HG02943 (cell line): ENCODE results near the gene ZDHHC7.

Source experiments
- ATAC-seq: cut with Tn5 transposase; IDR thresholded peaks from one replicate; pipeline ENCODE4 v1.9.1; 2021; ENCODE audit warnings: mild to moderate bottlenecking, low read depth, moderate library complexity; ENCODE audit not compliant: unreplicated experiment

Gene ZDHHC7

GRCh38 chr16:84970447-84971127 lies 40.7 kb downstream of the ZDHHC7 start:
- ATAC-seq, result peak; percentile 82

- no peak for ATAC-seq
Observed at GRCh38 chr16:84967828-84968227, 43.5 kb downstream of the ZDHHC7 start.

GRCh38 chr16:84965428-84966415 lies 45.6 kb downstream of the ZDHHC7 start:
- no peak for ATAC-seq

GRCh38 chr16:84964386-84965128 lies 46.8 kb downstream of the ZDHHC7 start:
- no peak for ATAC-seq

- no peak for ATAC-seq
Observed at GRCh38 chr16:84963066-84963465, 48.3 kb downstream of the ZDHHC7 start.

- ATAC-seq, result no peak
Observed at GRCh38 chr16:84960942-84961341, 50.4 kb downstream of the ZDHHC7 start.

DNA sequence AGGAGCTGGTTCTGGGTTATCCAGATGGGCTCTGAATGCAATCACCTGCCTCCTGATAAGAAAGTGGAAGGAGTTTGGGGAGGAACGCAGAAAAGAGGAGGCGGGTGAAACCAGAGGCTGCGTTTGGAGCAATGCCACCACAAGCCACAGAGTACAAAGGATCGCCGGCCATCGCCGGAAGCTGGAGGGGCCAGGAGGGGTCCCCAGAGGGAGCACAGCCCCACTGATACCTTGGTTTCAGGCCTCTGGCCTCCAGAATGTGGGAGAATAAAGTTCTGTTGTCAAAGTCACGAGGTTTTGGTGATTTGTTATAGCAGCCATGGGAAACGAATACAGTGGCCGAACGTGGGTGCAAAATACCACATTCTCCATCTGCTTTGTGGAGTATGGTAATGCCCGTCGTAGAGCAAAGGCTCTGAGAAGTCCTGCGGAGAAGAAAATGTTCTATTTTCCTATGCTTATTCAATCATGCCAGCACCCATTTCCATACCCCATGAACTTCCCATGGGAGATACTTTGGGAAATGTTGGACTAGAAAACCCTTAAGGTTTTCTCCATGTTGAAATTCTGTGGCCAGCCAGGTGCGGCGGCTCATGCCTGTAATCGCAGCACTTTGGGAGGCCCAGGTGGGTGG lies 51.4 kb downstream of the ZDHHC7 start:
- no peak for ATAC-seq

DNA sequence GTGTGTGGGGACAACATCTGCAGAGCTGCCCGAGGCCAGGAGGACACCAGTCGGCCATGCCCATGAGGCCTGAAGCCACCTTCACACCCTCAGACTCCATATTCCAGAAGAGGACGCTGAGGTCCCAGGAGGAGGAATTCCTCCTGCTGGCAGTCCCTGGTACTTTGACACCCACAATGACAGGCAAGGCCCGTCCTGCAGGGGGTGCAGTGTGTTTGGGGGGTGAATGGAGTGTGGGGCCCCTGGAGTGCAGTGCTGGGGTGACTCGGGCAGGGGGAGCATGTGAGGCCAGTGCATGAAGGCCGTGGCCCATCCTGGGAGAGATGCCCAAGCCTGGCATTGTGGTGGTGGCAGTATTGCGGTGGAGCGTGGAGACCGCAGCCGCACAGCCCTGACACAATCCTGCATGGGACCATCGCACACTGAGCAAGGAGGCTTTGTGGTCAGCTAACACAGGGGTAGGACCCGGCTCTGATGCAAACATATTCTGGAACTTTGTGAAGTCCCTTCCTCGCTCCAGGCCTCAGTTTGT lies 52.2 kb downstream of the ZDHHC7 start:
- no peak for ATAC-seq

GRCh38 chr16:84957792-84958191 lies 53.5 kb downstream of the ZDHHC7 start:
- no peak for ATAC-seq

DNA sequence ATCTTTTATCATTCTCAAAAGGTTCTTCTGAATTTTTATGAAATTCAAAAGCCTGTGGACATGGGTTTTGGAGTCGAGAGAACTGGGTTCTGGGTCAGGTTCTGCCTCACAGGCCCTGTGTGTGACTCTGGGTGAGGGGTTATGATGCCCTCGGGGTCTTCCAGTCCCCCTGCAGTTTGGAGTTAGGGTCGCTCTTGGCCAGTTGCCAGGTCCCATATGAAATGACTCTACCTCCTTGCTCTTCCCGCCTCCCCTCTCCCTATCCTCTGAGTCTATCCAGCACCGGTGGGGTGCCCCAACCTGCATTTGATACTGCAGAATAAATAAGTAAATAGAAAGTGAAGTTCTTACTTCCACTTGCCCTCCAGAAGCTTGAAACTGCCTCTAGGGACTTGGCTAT lies 54.1 kb downstream of the ZDHHC7 start:
- no peak for ATAC-seq

- no peak for ATAC-seq
Observed at GRCh38 chr16:84955427-84955826, 55.9 kb downstream of the ZDHHC7 start.

DNA sequence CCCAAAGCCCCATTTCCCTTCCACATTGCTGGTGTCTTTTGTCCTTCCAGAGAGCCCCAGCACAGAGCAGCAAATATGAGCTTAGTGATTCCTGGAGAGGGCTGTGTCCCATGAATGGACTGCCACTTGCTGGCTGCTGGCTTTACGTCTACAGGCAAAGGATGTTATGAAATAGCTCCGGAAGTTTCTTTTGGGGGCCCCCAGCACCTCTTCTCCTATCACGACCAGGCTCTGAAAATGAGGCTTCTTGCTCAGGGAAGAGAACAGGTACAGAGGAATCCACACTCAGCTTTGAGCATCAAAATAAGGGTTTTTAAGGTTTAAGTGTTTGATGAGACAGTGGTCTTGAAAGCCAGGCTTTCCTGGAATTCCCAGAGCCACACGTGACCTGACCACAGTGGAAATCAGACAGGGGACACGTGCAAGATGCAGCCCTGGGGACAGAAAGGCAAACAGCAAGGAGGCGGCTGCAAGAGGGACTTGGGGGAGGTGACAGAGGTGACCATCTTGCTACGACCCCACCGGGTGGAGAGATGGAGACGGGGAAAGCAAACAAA lies 58.1 kb downstream of the ZDHHC7 start:
- ATAC-seq, result no peak

DNA sequence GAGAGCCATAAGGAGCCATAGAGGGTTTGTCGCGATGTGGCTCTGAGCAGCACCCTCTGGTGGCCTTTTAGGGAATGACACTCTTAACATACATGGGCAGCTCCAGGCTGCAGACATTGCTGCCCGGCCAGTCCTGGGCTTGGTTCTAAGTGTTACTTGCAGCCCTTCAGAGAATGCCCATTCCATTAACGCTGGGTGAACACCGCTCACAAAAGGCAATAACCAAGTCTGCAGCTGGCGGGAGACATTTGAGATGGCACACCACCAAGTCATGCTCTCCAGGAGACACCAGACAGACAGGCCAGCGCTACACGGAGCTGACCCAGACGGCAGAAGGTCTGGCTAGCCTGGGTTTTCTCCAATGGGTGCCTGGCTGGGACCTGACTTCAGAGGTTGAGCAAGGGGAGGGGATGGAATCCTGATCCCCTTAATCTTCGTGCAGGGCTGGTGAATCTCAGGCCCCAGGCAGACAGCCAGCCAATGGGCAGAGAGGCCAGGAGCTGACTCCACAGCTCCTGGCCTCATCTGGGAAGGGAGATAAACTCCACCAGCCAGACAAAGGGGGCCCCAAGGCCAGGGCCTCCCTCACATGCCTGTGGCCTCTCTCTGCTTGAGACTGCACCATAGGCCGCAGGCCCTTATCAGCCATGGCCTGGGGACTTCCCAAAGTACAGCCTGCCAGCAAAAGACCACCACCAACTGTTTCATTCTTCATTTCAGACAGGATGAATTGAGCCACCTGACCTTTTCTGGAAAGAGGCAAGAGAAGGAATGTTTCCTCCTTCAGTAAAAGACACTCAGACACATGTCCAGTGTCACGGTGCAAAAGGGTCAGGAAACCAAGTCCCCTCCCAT lies 58.8 kb downstream of the ZDHHC7 start:
- no peak for ATAC-seq

- no peak for ATAC-seq
Observed at GRCh38 chr16:84950906-84951305, 60.4 kb downstream of the ZDHHC7 start.

- ATAC-seq, result no peak
Observed at GRCh38 chr16:84949772-84950436, 61.4 kb downstream of the ZDHHC7 start.

- ATAC-seq, result no peak
Observed at GRCh38 chr16:84948851-84949610, 62.3 kb downstream of the ZDHHC7 start.

DNA sequence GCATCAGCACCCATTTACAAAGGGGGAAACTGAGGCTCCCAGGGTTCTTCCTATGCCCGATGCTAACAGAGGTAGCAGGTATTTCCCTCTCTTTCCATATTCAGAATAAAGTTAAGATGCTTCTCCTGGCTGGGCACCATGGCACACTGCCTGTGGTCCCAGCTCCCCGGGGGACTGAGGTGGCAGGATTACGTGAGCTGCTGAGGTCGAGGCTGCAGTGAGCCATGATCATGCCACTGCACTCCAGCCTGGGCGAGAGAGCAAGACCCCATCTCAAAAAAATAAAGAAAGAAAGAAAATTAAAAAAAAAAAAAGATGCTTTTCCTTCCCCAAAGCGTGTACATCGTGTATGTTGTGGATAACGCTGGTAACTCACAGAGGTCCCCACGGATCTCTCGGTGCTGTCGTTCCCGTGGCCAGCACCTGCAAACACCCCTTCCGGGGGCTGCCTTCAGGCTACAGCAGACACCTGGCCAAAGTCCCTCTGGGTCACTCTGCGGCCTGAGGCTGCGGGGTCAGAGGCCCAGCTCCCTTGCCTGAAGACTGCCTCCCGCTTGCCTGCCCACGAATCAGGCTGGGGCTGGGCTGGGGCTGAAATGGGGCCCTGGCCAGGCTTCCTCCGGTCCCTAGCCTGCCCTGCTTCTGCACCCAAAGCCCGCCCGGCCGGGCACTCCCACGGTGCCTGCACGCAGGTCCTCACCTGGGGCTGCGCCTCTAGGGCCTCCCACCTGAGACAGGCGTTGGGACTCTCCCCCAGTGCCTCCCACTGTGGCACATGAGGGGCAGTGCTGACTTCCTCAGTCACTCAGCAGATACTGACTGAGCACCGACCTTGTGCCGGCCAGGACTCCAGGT lies 63.1 kb downstream of the ZDHHC7 start:
- no peak for ATAC-seq
